ENCODE results near the gene ZNF831. TPM values are rescaled to one million over a fixed set of nuclear protein-coding genes. Genes with fewer than 3 reads are reported as not detected.

Gene ZNF831
- total RNA-seq, 1 donor from 2014 or later = 6.4 TPM

GRCh38 chr20:59154317-59155013 is 9.2 kb upstream of the ZNF831 start:
- intact Hi-C loops (cut with micrococcal nuclease) = no loop called here

- intact Hi-C loops (cut with micrococcal nuclease) = no loop called here
Observed at GRCh38 chr20:59157064-59157463, 6.6 kb upstream of the ZNF831 start.

- intact Hi-C loops (cut with micrococcal nuclease) = no loop called here
Observed at GRCh38 chr20:59157531-59157930, 6.1 kb upstream of the ZNF831 start.

- intact Hi-C loops (cut with micrococcal nuclease) = no loop called here
Observed at GRCh38 chr20:59157961-59158541, 5.6 kb upstream of the ZNF831 start.

- intact Hi-C loops (cut with micrococcal nuclease) = loop anchor here (1.0 kb wide), 1 partner anchor 8 kb away; no protein-coding TSS in a partner anchor
Observed at GRCh38 chr20:59158673-59159072, 4.9 kb upstream of the ZNF831 start.

- intact Hi-C loops (cut with micrococcal nuclease) = loop anchor here (1.0 kb wide), 1 partner anchor 9 kb away; no protein-coding TSS in a partner anchor
Observed at GRCh38 chr20:59159091-59159490, 4.5 kb upstream of the ZNF831 start.

GRCh38 chr20:59159493-59160376 is 3.9 kb upstream of the ZNF831 start:
- intact Hi-C loops (cut with micrococcal nuclease) = loop anchor here (1.0 to 10.0 kb wide), 5 partner anchors 9 to 1765 kb away; partner anchors contain the start of genes RAB22A and RBM38

- intact Hi-C loops (cut with micrococcal nuclease) = loop anchor here (5.0 to 10.0 kb wide), 4 partner anchors 268 to 1766 kb away; partner anchors contain the start of genes RAB22A and RBM38
Observed at GRCh38 chr20:59160389-59161115, 3.1 kb upstream of the ZNF831 start.

- intact Hi-C loops (cut with micrococcal nuclease) = loop anchor here (5.0 to 10.0 kb wide), 4 partner anchors 269 to 1767 kb away; partner anchors contain the start of genes RAB22A and RBM38
Observed at GRCh38 chr20:59161721-59162120, 1.9 kb upstream of the ZNF831 start.

- intact Hi-C loops (cut with micrococcal nuclease) = loop anchor here (1.0 to 10.0 kb wide), 7 partner anchors 42 to 1770 kb away; partner anchors contain the start of genes ATP5F1E, RAB22A and RBM38
Observed at GRCh38 chr20:59164686-59165391, 1.2 kb downstream of the ZNF831 start.

GRCh38 chr20:59165396-59165795 is 1.8 kb downstream of the ZNF831 start:
- intact Hi-C loops (cut with micrococcal nuclease) = loop anchor here (1.0 to 10.0 kb wide), 2 partner anchors 42 to 1771 kb away; partner anchors contain the start of gene RBM38

- intact Hi-C loops (cut with micrococcal nuclease) = loop anchor here (1.0 to 10.0 kb wide), 3 partner anchors 11 to 1771 kb away; partner anchors contain the start of gene RBM38
Observed at GRCh38 chr20:59165891-59166709, 2.5 kb downstream of the ZNF831 start.

GRCh38 chr20:59170406-59171349 is 7.1 kb downstream of the ZNF831 start:
- intact Hi-C loops (cut with micrococcal nuclease) = no loop called here

GRCh38 chr20:59171986-59172385 is 8.4 kb downstream of the ZNF831 start:
- intact Hi-C loops (cut with micrococcal nuclease) = no loop called here

GRCh38 chr20:59173938-59174491 is 10.4 kb downstream of the ZNF831 start:
- intact Hi-C loops (cut with micrococcal nuclease) = no loop called here

- intact Hi-C loops (cut with micrococcal nuclease) = loop anchor here (5.0 kb wide), 1 partner anchor 193 kb away; the partner anchor contains the start of gene NELFCD
Observed at GRCh38 chr20:59175002-59175401, 11.4 kb downstream of the ZNF831 start.

GRCh38 chr20:59175861-59176260 is 12.2 kb downstream of the ZNF831 start:
- intact Hi-C loops (cut with micrococcal nuclease) = loop anchor here (5.0 kb wide), 1 partner anchor 194 kb away; the partner anchor contains the start of gene NELFCD

Measured in T-helper 1 cell treated with Interleukin-12 subunit alpha and Interleukin-12 subunit beta and Interleukin-4 antibody, amounts not matched to agents 30 ng/mL and 1 ng/mL, for 36 hours (primary cell).